CD4-positive, alpha-beta T cell treated with Interleukin-4 for 1 hour (primary cell): ENCODE measurements around the gene PARD3B.
"Not testable (repeated sequence)": the region's sequence is repeated elsewhere in the genome, so short reads cannot be mapped to it uniquely, and the experiment has no call there.

Source experiments
- DNase-seq, 2 donors: peaks; one replicate each; pipeline ENCODE4 v3.0.0-alpha.2; 2020 to 2022

Gene PARD3B

DNA sequence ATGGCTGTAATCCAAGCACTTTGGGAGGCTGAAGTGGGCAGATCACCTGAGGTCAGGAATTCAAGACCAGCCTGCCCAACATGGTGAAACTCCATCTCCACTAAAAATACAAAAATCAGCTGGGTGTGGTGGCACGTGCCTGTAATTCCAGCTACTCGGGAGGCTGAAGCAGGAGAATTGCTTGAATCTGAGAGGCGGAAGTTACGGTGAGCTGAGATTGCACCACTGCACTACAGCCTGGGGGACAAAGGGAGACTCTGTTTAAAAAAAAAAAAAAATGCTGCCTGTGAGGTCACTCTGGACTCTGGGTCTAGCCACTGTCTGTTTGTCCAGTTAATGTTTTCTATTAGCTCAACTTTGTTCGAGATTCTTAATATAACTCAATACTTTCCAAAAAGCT lies 673.5 kb downstream of the PARD3B start:
- DNase-seq, result not testable (repeated sequence)

DNA sequence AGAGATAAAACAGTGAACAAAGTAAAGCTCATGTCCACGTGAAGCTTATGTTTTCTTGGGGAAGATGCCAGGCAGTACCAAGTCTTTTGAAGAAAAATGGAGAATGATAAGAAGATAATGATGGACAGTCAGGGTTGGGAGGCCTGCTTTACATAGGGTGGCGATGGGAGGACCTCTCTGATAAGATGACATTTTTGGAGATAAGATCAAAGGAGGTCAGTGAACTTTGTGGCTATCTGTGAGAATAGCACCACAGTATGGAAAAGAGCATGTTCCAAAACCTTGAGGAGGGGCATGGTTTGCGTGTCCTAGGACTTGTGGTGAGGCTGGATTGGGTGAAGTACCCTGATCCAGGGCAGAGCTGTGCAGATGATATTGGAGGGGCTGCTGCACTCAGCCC lies 675.3 kb downstream of the PARD3B start:
- DNase-seq, result no peak

DNA sequence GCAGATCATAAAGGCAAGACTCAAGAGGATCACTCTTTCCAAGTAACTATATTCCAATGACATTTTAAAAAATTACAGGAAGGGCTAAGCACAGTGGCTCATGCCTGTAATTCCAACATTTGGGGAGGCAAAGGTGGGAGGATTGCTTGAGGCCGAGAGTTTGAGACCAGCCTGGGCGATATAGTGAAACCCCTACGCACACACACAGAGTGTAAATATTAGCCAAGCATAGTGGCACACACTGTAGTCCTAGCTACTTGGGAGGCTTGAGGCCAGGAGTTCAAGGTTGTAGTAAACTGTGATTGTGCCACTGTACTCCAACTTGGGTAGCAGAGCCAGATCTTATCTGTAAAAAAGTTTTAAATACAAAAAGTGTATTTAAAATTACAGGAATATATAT lies 686.8 kb downstream of the PARD3B start:
- no peak for DNase-seq

DNA sequence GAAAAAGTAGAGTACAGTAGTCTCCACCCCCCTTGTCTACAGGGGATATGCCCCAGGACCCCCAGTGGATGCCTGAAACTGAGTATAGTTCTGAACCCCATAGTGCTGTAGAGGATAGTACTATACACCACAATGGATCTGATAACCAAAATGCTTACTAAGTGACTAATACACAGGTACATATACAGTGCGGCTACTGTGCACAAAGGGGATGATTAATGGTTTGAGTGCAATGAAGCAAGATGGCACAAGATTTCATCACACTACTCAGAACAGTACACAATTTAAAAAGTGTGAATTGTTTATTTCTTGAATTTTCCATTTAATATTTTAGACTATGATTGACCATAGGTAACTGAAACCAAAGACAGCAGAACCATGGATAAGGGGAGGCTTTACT lies 690.2 kb downstream of the PARD3B start:
- DNase-seq, result no peak

DNA sequence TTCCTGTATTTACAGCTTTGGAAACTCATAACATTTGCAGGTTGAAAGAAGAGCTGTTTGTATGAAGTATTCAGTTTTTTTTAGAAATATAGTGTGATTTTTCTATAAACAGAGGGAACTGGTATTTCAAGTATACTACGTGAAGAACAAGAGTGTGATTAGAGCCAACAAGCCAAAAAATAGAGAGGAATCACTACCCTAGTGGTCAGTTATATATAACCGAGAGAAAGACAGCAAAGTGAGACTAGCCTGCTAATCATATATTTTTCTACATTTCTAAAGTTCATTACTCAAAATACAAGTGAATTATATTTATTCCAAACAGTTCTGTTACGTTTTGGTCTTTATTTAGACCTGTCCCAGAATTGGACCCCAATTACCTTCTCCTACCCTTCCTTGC lies 692.2 kb downstream of the PARD3B start:
- no peak for DNase-seq

DNA sequence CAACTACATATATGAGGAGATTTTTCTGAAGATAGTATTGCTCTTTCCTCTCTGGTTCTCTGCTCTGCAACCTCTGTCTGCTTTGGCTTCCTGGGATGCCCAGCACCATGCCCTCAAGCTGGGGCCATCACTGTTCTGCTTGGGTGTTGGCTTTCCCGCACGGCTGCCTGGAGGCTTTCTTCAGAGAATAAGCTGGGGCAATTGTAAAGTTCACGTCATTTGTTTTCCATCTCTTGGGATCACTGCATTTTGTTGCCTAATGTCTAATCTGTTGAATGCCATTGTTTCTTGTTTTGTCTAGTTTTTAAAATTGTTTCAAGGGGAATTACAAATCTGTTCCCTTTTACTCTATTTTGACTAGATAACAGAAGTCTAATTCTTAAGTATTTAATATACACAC lies 699.7 kb downstream of the PARD3B start:
- no peak for DNase-seq

DNA sequence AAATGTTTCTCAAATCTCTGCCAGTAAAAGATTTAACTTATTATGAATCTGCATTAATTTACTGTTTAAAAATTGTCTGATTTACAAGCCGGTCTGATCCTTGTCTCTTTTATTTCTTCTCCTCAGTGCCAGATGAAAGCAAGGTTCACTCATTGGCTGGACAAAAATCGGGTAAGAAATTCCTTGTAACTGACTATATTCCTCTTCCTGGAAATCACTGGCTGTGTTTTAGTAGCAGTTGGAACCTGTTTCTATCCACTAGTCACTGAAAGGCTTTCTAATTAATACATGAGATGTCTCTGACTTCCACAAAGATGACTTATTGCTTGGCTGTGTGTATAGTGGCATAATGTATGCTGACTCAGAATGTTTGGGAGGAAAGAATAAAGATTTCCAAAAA lies 700.4 kb downstream of the PARD3B start:
- DNase-seq, result no peak

DNA sequence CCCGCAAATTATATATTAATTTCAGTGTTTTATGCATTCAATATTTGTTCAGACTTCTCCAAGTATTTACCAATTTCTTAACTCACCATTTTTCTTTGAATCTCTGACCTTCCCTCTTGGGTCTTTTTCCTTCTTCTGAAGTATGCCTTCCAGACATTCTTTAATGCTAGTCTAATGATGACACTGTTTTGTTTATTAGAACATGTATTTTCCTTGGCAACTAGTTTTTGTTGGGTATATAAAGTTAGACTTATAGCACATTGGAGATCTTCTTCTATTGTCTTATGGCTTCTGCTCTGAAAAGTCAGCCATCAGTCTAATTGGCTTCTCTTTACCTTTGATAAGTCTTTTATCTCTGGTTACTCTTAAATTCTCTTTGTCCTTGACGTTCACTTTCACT lies 713.8 kb downstream of the PARD3B start:
- DNase-seq, result no peak

DNA sequence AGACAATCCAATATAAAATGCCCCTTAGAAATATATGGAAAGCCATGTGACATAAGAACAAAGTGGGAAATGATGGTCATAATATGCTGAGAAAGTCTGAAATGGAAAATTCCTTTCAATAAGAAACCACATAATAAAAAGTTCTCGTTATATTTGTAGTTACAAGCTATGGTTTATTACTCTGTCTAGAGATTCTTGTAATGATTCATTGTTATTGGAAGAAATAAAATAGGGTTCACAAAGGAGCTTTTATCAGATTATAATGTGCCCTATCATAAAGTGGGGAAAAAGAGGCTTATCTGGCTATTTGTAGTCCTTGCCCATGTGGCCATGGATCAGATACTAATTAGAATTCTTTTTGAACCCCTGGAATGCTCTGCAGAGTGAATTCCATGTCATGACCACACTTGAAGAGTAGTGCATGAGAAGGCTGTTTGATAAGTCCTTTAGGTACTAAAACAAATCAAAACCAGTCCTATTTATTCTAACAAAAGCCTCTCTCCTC lies 716.3 kb downstream of the PARD3B start:
- DNase-seq, result no peak

DNA sequence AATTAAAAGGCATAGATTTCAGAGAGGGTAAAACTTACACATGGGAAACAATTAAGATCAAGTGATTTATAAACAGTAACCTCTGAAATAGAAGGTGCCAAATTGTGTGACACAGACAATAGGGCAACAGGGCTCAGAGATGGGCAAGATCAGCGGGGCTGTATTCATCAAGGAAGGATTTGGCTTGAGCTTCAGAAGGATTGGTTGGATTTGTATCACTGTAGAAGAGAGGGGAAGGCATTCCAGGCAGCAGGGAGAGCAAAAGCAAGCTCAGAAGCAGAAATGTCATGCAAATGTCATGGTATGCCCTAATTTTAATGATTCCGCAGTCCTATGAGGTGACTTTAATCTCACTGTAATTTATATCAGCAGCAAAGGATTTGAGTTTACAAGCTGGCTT lies 722.0 kb downstream of the PARD3B start:
- no peak for DNase-seq

DNA sequence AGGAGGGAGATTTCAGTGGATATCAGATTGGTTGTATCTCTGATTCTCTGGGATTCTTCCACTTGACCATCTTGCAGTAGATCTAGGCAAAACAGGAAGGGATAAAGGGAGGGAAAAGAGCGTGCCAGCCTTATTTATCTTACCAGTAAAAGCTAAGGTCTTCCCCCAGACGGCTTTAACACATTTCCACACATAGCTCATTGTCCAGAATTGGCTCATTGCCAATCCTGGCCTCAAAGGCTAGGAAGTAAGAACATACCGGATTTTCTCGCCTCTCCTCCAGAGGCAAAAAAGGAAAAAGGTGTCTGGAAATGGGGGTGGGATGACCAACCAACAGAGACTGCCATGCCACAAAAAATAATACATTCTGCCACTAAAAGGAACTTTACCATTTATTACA lies 725.4 kb downstream of the PARD3B start:
- no peak for DNase-seq

DNA sequence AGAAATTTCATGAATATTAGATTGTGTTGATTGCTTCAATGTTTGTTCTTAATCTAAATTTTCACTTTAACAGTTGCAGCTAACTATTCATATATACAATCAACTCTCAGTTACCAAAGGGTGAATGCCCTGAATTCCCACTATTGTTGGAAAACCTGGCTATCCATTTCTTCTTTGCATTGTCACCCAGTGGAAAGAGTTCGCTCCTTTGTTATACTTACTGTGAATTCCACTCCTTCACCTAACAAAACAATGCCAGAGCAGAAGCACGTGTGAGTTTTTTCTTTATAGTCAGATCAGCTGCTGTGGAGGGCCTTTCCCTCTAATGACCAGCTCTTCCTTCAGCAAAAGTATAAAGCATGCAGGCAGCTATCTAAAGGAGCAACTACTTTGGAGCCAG lies 727.9 kb downstream of the PARD3B start:
- DNase-seq, result no peak

DNA sequence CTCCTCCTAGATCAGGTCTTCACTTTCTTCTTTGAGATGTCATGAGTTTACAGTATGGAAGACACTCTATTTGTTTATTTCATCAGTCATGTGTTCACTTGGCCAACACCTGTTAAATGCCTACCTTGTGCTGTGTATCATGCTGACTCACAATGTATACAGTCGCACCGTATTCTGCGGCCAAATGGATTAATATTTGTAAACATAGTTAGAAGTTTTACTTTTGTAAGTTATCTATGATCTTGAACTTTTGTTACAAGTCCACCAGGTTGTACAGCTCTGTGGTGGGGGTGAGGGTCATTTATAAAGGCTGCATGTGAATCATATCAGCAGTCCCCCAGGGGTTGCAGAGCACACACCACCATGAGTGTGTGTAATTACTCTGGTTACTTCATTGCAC lies 728.4 kb downstream of the PARD3B start:
- no peak for DNase-seq

DNA sequence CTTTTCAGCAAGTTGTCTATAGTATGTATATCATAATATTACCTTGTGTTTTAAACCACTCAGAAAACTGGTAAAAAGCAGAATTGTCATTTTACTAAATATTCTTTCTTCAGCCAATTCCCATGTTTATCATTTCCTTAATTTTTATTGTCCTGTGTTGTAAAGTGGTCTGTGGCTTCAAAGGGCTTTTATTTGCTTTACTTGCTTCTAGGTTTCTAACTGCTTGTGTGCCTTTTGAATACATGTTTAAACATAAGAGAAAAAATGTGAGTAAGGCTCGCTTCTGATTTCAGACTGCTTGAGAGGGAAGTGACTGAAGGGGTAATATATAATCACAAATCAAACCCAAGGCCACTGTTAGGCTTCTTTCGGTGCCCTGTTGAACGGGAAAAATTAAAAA lies 729.5 kb downstream of the PARD3B start:
- no peak for DNase-seq

DNA sequence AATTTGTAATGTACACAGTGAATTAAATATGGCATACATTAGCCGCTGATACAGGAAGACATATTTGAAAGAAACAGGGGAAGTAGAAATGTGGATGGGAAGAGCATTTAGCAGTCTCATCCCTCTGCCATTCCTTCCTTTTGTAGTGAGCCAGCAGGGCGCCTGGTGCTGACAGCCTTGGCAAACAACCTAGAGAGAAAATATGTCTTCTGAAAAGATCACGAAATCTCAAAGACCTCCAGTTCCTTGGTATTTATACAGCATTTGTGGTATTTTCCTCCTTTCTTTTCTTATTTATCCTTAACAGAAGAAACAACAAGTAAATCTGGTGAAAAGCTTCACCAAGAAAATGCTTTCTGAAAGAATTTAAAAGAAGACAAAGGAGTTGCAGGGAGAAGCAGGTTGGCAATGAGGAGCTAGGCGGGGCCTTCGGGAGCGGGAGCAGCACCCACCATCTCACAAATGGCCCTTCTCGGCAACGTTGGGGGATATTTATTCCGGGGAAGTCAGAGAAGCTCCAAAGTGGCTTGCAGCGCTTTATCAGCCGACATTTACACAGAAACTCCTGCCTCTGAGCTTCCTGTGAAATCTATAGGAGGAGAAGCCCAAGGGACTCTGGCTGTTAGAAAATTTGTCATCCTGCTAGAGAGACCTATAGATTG lies 731.0 kb downstream of the PARD3B start:
- no peak for DNase-seq

DNA sequence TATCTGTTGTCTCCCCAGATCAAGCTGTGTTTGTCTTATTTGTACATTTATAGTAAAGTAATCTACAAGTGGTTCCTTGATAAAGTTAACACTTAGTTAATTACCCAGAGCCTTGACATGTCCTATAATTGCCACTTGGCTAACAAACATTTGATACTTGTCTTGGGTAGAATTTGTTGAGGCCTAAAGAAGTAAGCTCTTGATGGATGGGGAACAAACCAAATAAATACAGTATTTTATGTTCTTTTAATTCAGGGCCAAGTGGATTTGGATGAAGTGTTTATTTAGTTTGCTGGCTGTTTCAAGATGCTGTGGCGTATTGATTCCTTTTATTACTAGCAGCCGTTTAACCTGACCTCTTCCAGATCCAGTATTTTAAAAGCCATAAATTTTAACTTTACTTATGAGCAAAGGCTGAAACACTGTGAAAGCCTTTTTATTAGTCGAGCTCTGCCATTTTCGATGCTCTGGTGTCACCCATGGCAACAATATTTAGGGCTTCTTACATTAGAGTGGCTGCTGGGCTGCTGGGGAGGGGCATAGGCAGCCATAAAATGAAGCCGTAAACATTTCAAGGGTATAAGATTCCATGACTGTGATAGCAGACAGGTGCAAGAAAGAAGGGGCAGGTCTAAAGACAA lies 735.4 kb downstream of the PARD3B start:
- no peak for DNase-seq

DNA sequence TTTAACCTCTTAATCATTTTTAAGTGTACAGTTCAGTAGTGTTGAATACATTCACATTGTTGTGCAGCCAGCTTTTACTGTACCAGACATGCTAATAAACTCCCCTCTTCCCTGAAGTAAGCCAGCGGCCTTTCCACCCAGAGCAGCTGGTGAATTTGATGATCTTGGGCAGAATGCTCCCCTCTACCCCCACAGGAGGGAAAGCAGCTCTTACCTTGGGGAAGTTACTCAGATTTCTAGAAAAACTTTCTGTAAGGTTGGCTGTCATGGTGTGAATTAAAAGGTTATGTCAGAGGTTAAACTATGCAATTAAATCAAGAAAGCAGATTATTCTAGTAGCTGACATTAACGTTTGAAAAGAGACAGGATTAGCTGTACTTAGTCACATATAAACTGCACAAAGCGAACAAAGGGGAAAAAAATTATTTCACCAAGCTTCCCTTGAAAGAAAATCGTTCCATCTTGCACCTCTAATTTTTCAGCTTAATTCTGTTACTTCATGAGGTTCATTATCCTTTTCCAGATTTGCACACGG lies 738.5 kb downstream of the PARD3B start:
- DNase-seq, result no peak

DNA sequence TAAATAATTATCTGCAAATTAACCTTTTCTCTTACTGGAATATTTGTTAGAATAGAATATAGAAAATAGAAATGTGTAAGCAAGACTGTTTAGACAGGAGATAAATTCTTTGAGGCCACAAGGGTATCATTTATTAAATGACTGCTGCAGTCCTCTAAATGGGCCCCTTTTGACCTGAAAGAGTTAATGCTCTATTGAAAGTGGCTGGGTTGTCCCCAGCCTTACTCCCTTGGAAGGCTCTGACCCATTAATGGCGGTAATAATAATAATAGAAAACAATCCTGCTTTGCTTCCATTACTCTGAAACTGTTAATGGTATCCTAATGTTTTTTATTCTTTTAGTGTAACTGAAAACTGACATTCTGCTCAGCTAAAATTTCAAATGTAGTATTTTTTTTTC lies 739.1 kb downstream of the PARD3B start:
- DNase-seq, result no peak

DNA sequence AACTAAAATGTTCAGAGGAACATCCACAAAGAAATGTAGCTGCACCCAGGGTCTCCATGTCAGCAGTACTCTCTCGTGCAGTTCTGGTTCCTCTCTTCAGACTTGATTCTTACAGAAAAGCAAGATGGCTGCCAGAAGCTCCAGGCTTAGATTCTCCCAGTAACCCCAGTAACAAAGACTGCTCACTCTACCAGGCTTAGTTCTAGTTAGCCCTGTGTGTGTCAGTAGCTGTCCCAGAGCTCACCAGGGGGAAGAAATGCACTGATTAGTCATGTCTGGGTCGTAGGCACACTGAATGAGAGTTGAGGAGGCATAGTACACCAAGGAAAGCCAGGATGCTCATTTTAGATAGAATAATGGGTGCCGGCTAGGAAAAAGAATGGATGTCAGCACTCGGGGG lies 742.0 kb downstream of the PARD3B start:
- no peak for DNase-seq

DNA sequence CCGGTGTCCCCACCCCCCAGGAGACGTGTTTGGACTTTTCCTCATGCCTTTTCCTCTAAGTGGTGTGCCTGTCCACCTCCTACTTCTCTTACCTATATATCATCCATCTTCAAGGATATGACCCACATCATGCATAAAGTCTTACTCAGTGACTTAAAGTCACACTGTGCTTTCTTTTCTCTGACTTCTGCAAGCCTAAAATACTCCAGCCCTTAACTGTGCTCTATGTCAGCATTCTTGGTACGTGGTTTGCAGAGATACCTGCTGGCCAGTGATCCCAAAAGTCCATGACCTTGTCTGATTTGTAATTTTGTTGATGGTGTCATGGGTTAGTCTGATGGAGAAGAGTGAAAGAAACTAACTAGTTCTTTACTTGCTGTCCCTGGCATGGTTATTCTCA lies 743.4 kb downstream of the PARD3B start:
- no peak for DNase-seq

DNA sequence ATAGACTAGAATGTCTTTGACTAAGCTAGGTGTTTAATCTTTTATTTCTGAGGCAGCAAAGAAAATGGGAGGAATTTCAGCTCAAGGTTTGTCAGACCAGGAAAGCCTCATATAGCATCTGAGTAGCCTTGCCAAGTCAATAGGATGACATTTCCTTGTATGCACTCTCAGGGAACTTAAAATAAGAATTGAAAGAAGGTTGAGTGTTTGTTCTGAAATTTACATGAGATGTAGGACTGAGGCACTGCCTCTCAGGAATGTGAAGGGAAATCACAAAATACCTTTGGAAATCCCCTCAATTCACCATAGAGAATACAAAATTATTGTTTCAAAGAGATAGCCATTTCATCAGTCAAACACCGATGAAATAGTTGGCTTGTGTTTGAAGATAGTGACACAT lies 745.0 kb downstream of the PARD3B start:
- no peak for DNase-seq

DNA sequence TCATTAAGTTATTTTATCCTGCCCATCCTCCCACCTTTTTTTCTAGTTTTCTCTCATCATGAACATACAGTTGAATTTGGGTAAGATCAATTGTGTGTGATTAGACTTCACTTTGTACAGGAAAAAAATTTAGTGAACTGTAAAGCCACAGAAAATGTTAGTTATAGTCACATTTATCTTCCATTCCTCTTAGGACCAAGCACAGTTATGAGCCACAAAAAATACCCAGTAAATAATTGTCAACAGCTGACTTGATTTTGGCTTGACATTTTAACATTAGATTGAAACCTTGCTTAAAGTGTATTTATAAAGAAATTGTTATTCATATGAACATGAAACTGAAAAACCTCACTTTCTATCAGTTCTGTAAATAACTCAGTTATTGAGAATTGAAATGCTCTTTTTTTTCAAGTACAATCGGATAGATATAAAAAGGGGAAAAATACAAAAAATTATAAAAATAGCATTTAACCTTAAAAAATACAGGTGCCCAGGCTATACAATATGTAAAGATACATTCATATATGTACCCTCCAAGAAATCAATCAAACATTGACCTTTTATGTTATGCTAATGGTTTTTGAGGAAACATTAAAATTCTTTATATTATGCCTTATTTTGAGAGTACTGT lies 747.5 kb downstream of the PARD3B start:
- DNase-seq, result no peak

DNA sequence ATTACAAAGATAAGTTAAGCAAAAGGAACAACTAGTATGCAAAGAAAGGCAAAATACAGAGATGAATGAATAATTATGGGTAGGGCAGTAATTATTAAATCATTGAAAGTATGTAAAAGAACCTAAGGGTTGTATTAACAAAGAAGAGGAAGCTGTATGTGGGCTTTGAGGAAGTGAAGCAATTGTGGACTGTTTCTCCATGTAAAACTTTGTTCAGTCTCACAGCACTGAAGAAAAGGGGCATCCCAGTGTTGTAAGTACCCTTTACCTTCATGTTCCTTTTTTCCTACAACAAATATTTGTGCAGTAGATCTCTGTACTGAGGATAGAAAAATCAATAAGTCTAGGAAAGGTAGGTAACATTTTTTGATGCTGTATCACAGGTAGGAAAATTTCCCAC lies 748.3 kb downstream of the PARD3B start:
- no peak for DNase-seq

DNA sequence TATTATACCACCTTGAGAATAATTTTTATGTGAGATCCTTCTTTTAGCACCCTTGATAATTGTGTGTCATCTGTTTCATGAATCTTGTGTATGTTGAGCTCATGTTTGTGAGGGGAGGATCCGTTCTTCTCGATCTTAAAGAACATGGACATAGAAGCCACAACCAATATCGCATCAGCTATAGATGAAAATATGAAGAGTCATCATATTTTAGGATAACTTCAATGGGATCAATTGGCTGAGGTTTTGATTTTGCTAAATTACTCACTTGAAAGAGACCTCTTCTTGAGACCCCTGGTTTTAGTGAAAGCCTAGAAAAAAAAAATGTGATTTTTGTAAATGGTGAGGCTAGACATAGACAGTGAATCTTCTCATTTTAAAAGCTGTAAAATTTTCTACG lies 751.7 kb downstream of the PARD3B start:
- DNase-seq, result no peak
